COLO829 (cell line): ENCODE measurements around the gene RNU1-4.
"Not testable (repeated sequence)": the region's sequence is repeated elsewhere in the genome, so short reads cannot be mapped to it uniquely, and the experiment has no call there.

ENCODE experiments used
- DNase-seq: peaks from one replicate; pipeline ENCODE4 v3.0.0; 2012; ENCODE audit warnings: low spot score

The RNU1-4 gene

GRCh38 chr1:16740047-16740964, at the start of gene RNU1-4:
RNU1-4 (plus strand) TSS chr1:16740516.
- DNase-seq = not testable (repeated sequence)

GRCh38 chr1:16690971-16691682, 49.2 kb upstream of the RNU1-4 start:
- not testable (repeated sequence) for DNase-seq

GRCh38 chr1:16692283-16692682, 48.0 kb upstream of the RNU1-4 start:
- DNase-seq = not testable (repeated sequence)

GRCh38 chr1:16692717-16693448, 47.4 kb upstream of the RNU1-4 start:
- DNase-seq = not testable (repeated sequence)

- DNase-seq = not testable (repeated sequence)
Observed at GRCh38 chr1:16693449-16694307, 46.6 kb upstream of the RNU1-4 start.

GRCh38 chr1:16694308-16694702, 46.0 kb upstream of the RNU1-4 start:
- DNase-seq = not testable (repeated sequence)

GRCh38 chr1:16696507-16697150, 43.7 kb upstream of the RNU1-4 start:
- not testable (repeated sequence) for DNase-seq

- DNase-seq = not testable (repeated sequence)
Observed at GRCh38 chr1:16697152-16697551, 43.2 kb upstream of the RNU1-4 start.

GRCh38 chr1:16699440-16699839, 40.9 kb upstream of the RNU1-4 start:
- DNase-seq = not testable (repeated sequence)

- DNase-seq = not testable (repeated sequence)
Observed at GRCh38 chr1:16700138-16700895, 40.0 kb upstream of the RNU1-4 start.

- not testable (repeated sequence) for DNase-seq
Observed at GRCh38 chr1:16701189-16701588, 39.1 kb upstream of the RNU1-4 start.

GRCh38 chr1:16702280-16702679, 38.0 kb upstream of the RNU1-4 start:
- DNase-seq = not testable (repeated sequence)

GRCh38 chr1:16703141-16703540, 37.2 kb upstream of the RNU1-4 start:
- DNase-seq = not testable (repeated sequence)

GRCh38 chr1:16703602-16704001, 36.7 kb upstream of the RNU1-4 start:
- DNase-seq = not testable (repeated sequence)

GRCh38 chr1:16704076-16704475, 36.2 kb upstream of the RNU1-4 start:
- not testable (repeated sequence) for DNase-seq

- not testable (repeated sequence) for DNase-seq
Observed at GRCh38 chr1:16704502-16705100, 35.7 kb upstream of the RNU1-4 start.

- DNase-seq = not testable (repeated sequence)
Observed at GRCh38 chr1:16706302-16706701, 34.0 kb upstream of the RNU1-4 start.

GRCh38 chr1:16707130-16708093, 32.9 kb upstream of the RNU1-4 start:
- DNase-seq = not testable (repeated sequence)
